K562 (cell line): ENCODE results near the gene NSUN6. TPM values are rescaled to one million over a fixed set of nuclear protein-coding genes. Genes with fewer than 3 reads are reported as not detected.

Experiments
- ATAC-seq: fragments of 200-7000 bp; cut with Tn5 transposase; 3 replicates; pipeline ENCODE4 v1.9.1; 2020; ENCODE audit warnings: moderate library complexity
- BruUV-seq: library from RNA; stranded (reverse); fragments of 400-500 nt; replicated peaks from 2 replicates; lab custom pipeline; 2021; lab: Mats Ljungman, UMichigan
- CTCF ChIA-PET: fragments of 300-600 bp; formaldehyde crosslinking; extraction: SDS; loops from one replicate; lab custom pipeline; 2021; ENCODE audit warnings: low intra/inter-chr PET ratio; lab: Yijun Ruan, JAX
- POLR2A ChIA-PET: fragments of 300-600, 350-650 bp; sonication (Branson Sonifier 250); formaldehyde crosslinking; extraction: SDS; loops from one replicate; lab custom pipeline; 2021; ENCODE audit warnings: antibody characterized with exemption, inconsistent platforms; lab: Yijun Ruan, JAX
- DNase-seq, 4 experiments: peaks; one replicate each; pipeline versions ENCODE4 v3.0.0 to v3.0.0-alpha.2; 2011 to 2018; ENCODE audit warnings: low spot score in 3 of 4, mixed read lengths in 3 of 4; ENCODE audit errors: extremely low read depth in 1 of 4
- FAIRE-seq: peaks from 2 replicates; lab custom pipeline; 2011; peaks lifted over from hg19 to GRCh38; lab: Jason Lieb, UNC
- H2AFZ ChIP-seq: 2 replicates; pipeline ENCODE4 v1.6.0; 2011; ENCODE audit warnings: low read depth, low read length, control low read depth, inconsistent platforms
- H3K27ac ChIP-seq: fragments of 200-600 bp; 3 replicates; pipeline ENCODE4 v1.8.0; 2011; ENCODE audit warnings: low read depth, mild to moderate bottlenecking, control low read depth, inconsistent platforms, low read length, moderate library complexity, mixed read lengths; ENCODE audit errors: extremely low read depth
- H3K27me3 ChIP-seq, 2 experiments: fragments of 300-600 bp in 1 of 2; 2 replicates in 1 of 2; 3 replicates in 1 of 2; pipeline versions ENCODE4 v1.6.0 to v1.8.0; 2011; ENCODE audit warnings: inconsistent platforms in 2 of 2, low read length in 2 of 2, mild to moderate bottlenecking in 1 of 2, mixed read lengths in 1 of 2, moderate library complexity in 1 of 2; ENCODE audit not compliant: control insufficient read depth in 2 of 2, insufficient read depth in 2 of 2
- H3K36me3 ChIP-seq: fragments of 300-600 bp; 3 replicates; pipeline ENCODE4 v1.8.0; 2011; ENCODE audit warnings: mild to moderate bottlenecking, low read length, inconsistent platforms; ENCODE audit not compliant: control insufficient read depth, insufficient read depth
- H3K4me1 ChIP-seq, 2 experiments: fragments of 200-600 bp in 1 of 2; replicated peaks in 1 of 2; 2 replicates in 1 of 2; 3 replicates in 1 of 2; pipeline versions ENCODE4 v1.5.1 to v1.8.0; 2011; ENCODE audit warnings: inconsistent platforms in 2 of 2, low read length in 2 of 2, mild to moderate bottlenecking in 1 of 2, mixed read lengths in 1 of 2, moderate library complexity in 1 of 2; ENCODE audit not compliant: control insufficient read depth in 2 of 2, insufficient read depth in 2 of 2
- H3K4me2 ChIP-seq: 2 replicates; pipeline ENCODE4 v1.6.1; 2011; ENCODE audit warnings: low read length, control low read depth, inconsistent platforms, mixed read lengths; ENCODE audit not compliant: insufficient read depth
- H3K4me3 ChIP-seq: fragments of 200-600 bp; sonication (generic), shearing (Covaris generic); 2 replicates; pipeline ENCODE4 v1.5.1; 2016; ENCODE audit warnings: control low read depth, inconsistent platforms
- H3K79me2 ChIP-seq: fragments of 200-600 bp; 3 replicates; pipeline ENCODE4 v1.8.0; 2011; ENCODE audit warnings: low read length, inconsistent platforms; ENCODE audit not compliant: control insufficient read depth, insufficient read depth
- H3K9ac ChIP-seq, 2 experiments: 2 replicates each; pipeline versions ENCODE4 v1.6.0 to v1.6.1; 2011; ENCODE audit warnings: low read depth in 2 of 2, low read length in 2 of 2, control low read depth in 1 of 2, inconsistent platforms in 1 of 2, mild to moderate bottlenecking in 1 of 2, mixed read lengths in 1 of 2; ENCODE audit not compliant: insufficient read depth in 1 of 2
- H3K9me1 ChIP-seq: one replicate; pipeline ENCODE4 v1.6.0; 2011; ENCODE audit warnings: inconsistent platforms, mild to moderate bottlenecking, low read length, moderate library complexity; ENCODE audit not compliant: control insufficient read depth, insufficient read depth
- H3K9me3 ChIP-seq: replicated peaks from 2 replicates; pipeline ENCODE4 v1.5.1; 2011; ENCODE audit warnings: low read depth, low read length, inconsistent platforms; ENCODE audit not compliant: control insufficient read depth, insufficient read depth
- H4K20me1 ChIP-seq: replicated peaks from 2 replicates; pipeline ENCODE4 v1.6.1; 2011; ENCODE audit warnings: low read length, inconsistent platforms, mixed read lengths; ENCODE audit not compliant: control insufficient read depth, insufficient read depth
- ATF1 ChIP-seq, 2 experiments: fragments of 450-650 bp in 1 of 2; IDR thresholded peaks; 2 replicates each; pipeline ENCODE4 v1.6.1; 2016; ENCODE audit warnings: missing compliant biosample characterization in 1 of 2, missing genetic modification characterization in 1 of 2
- ATF3 ChIP-seq, 2 experiments: fragments of 450-650 bp in 1 of 2; sonication (generic) in 1 of 2; formaldehyde crosslinking in 1 of 2; IDR thresholded peaks in 1 of 2; conservative IDR thresholded peaks in 1 of 2; 2 replicates each; pipeline versions ENCODE4 v1.6.1 to v1.8.1; 2016 to 2023; ENCODE audit warnings: mild to moderate bottlenecking in 2 of 2, moderate library complexity in 2 of 2, inconsistent platforms in 1 of 2, missing genetic modification reagents in 1 of 2
- BHLHE40 ChIP-seq: IDR thresholded peaks from 2 replicates; pipeline ENCODE4 v1.6.1; 2011; ENCODE audit warnings: low read length, improper control_type of control experiment
- EP300 ChIP-seq: IDR thresholded peaks from 2 replicates; pipeline ENCODE4 v1.6.1; 2012; ENCODE audit warnings: low read length, improper control_type of control experiment
- EP400 ChIP-seq: fragments of 450-650 bp; IDR thresholded peaks from 2 replicates; pipeline ENCODE4 v1.6.1; 2017; ENCODE audit warnings: antibody characterized with exemption, mild to moderate bottlenecking, moderate library complexity
- KLF13 ChIP-seq: fragments of 450-650 bp; IDR thresholded peaks from 2 replicates; pipeline ENCODE4 v1.6.1; 2016; ENCODE audit warnings: missing genetic modification characterization, low read depth, mild to moderate bottlenecking, missing compliant biosample characterization, moderate library complexity, borderline replicate concordance
- MAFF ChIP-seq: IDR thresholded peaks from 2 replicates; pipeline ENCODE4 v1.6.1; 2012; ENCODE audit warnings: low read length, improper control_type of control experiment
- MAFK ChIP-seq: IDR thresholded peaks from 2 replicates; pipeline ENCODE4 v1.6.1; 2011; ENCODE audit warnings: low read length, improper control_type of control experiment
- MTA2 ChIP-seq: fragments of 450-650 bp; IDR thresholded peaks from 2 replicates; pipeline ENCODE4 v1.6.1; 2016; ENCODE audit warnings: low read depth
- NFE2 ChIP-seq: IDR thresholded peaks from 2 replicates; pipeline ENCODE4 v1.6.1; 2014; ENCODE audit warnings: antibody characterized with exemption, low read depth
- SREBF1 ChIP-seq: fragments of 150-350 bp; IDR thresholded peaks from 2 replicates; pipeline ENCODE4 v1.6.1; 2014; ENCODE audit warnings: antibody characterized with exemption, low read depth, low read length, borderline replicate concordance
- SREBF2 ChIP-seq: sonication (generic); formaldehyde crosslinking; IDR thresholded peaks from 2 replicates; pipeline ENCODE4 v1.4.0; 2020; ENCODE audit warnings: mild to moderate bottlenecking, missing genetic modification reagents
- WGBS: fragments of 100-300 bp; shearing (Covaris generic); methylation state at CpG from one replicate; pipeline ENCODE4 v1.1.6; 2016; ENCODE audit warnings: low coverage, mixed read lengths; ENCODE audit not compliant: insufficient coverage; ENCODE audit errors: missing lambda C conversion rate; 5-methylcytosine and 5-hydroxymethylcytosine counted together
- in situ Hi-C: fragments of 300-500 bp; cut with MboI; formaldehyde crosslinking; loops from 4 replicates; pipeline ENCODE4 v1.15.0; 2018; ENCODE audit warnings: inconsistent platforms, mixed read lengths
- intact Hi-C: fragments of 100-400 bp; cut with micrococcal nuclease; formaldehyde crosslinking; loops from 2 replicates; pipeline ENCODE4 v1.14.2; 2022
- polyA plus RNA-seq, 8 experiments: library from polyadenylated mRNA; depleted of rRNA in 4 of 8; stranded (reverse) in 5 of 8; unstranded in 3 of 8; fragments of >200 nt; fragmentation: Nextera tagmentation in 2 of 8; fragmentation: Illumina TruSeq in 1 of 8; extraction: Ambion mirVana in 2 of 8; extraction: Trizol in 1 of 8; gene quantifications; 2 replicates each; pipeline versions ENCODE4 v1.2.1 to v1.2.3, GENCODE V29; 2011 to 2014; ENCODE audit warnings: inconsistent platforms in 1 of 8, missing spikeins in 1 of 8
- total RNA-seq, 7 experiments: library from RNA; depleted of rRNA in 6 of 7; stranded (reverse); fragments of >200 nt in 6 of 7; fragmentation: Illumina TruSeq in 2 of 7; extraction: Trizol in 2 of 7; gene quantifications; 2 replicates each; pipeline versions ENCODE4 v1.2.1 to v1.2.3, GENCODE V29; 2011 to 2021; ENCODE audit warnings: low replicate concordance in 1 of 7
- TF ChIP-seq, protein P1 (sequence below): fragments of 450-650 bp; formaldehyde crosslinking; IDR thresholded peaks from 2 replicates; pipeline ENCODE4 v1.4.0; 2020; ENCODE audit warnings: mild to moderate bottlenecking, moderate library complexity

Gene NSUN6
- total and polyA plus RNA-seq, 9 of the 15 experiments (the other 6 are each of a cell fraction or from before 2014, with no cell fraction given) = 12.5 to 33.1 (median 24.2) TPM

DNA sequence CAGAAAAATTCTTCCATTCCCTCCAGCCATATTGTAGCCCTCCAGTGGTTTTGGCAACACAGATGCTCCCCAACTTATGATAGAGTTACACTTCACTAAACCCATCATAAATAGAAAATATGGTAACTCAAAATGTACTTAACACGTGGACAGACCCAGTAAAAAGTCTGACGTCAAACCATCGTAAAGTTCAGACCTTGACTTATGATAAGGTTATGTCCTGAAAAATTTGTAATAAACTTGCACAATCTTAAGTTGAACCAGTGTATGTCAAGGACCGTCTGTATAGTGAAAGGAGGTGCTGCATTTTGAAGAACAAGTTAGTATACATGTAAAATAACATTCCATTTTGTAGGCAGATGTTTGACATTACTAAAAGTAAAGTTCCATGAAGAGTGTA is 142.8 kb downstream of the NSUN6 start:
- ChIA-PET CTCF (no interaction called here), POLR2A (no interaction called here)
- in situ Hi-C loops (no loop called here), intact Hi-C loops (no loop called here)
- ATAC-seq = no peak
- H2AFZ ChIP-seq = no peak overlapping the region
- H3K9me1 ChIP-seq = no peaks in the 10 kb centered on the region
- BruUV-seq = no TSS peak
- no peaks in the 10 kb centered on the region for H3K9me3 ChIP-seq
- DNase-seq = no peak
- H4K20me1 ChIP-seq = no peaks in the 10 kb centered on the region
- no peak overlapping the region for H3K9ac ChIP-seq
- H3K4me1 ChIP-seq = peaks cover 0 to 6% of the 10 kb centered on the region in 2 experiments; a peak in 2 of 5 replicates
- TF ChIP-seq SREBF1 = no peak
- TF ChIP-seq MTA2 = no peak
- TF ChIP-seq KLF13 = no peak
- FAIRE-seq = no peak
- H3K4me2 ChIP-seq = no peak overlapping the region
- H3K27me3 ChIP-seq = no peaks in the 10 kb centered on the region
- H3K79me2 ChIP-seq = no peaks in the 10 kb centered on the region
- no peak overlapping the region for H3K4me3 ChIP-seq
- H3K27ac ChIP-seq = no peak overlapping the region
- peaks cover 5% of the 10 kb centered on the region; the same call in 1 of the 3 replicates for H3K36me3 ChIP-seq
- 27% methylated on average over 4 of the region's 4 CpGs for WGBS

GRCh38 chr10:18505456-18506118 is 145.8 kb downstream of the NSUN6 start:
- FAIRE-seq = no peak
- ChIA-PET CTCF (no interaction called here), POLR2A (no interaction called here)
- Histone ChIP-seq H3K36me3 (no peaks in the 10 kb centered on the region), H2AFZ (peak overlapping the region; percentile 52; the same call in 1 of the 2 replicates), H3K9ac (no peak overlapping the region), H3K9me1 (no peaks in the 10 kb centered on the region), H3K4me2 (no peak overlapping the region; the same call in 1 of the 2 replicates), H3K9me3 (no peaks in the 10 kb centered on the region), H3K4me1 (peaks cover 0 to 6% of the 10 kb centered on the region in 2 experiments; a peak in 2 of 5 replicates), H3K79me2 (no peaks in the 10 kb centered on the region), H4K20me1 (no peaks in the 10 kb centered on the region), H3K27ac (no peak overlapping the region; the same call in 2 of the 3 replicates), H3K27me3 (peaks cover 3 to 4% of the 10 kb centered on the region in 2 experiments; a peak in 1 of 5 replicates), H3K4me3 (no peak overlapping the region)
- ATAC-seq = 0 out of 3 replicates have a peak, but pooled peaks have one; percentile 41
- peak in 1 of 4 experiments; percentile 11 for DNase-seq
- in situ Hi-C loops = no loop called here
- intact Hi-C loops = no loop called here
- WGBS = 13% methylated on average over 11 of the region's 11 CpGs
- BruUV-seq = no TSS peak
- TF ChIP-seq BHLHE40 (peak; percentile 71), ATF1 (CRISPR knock-in tag; IDR thresholded peaks at IDR 0.05) (no peak), ATF1 (tag; IDR thresholded peaks at IDR 0.05) (0 out of 2 replicates have a peak, but pooled peaks have one; percentile 18), NFE2 (peak; percentile 76), EP300 (peak; percentile 30; the same call in 1 of the 2 replicates), SREBF2 (no peak), MAFF (peak; percentile 33; the same call in 1 of the 2 replicates), MAFK (peak; percentile 20; the same call in 1 of the 2 replicates), ATF3 (IDR thresholded peaks at IDR 0.05) (peak; percentile 22; the same call in 1 of the 2 replicates), ATF3 (CRISPR knock-in tag; conservative IDR thresholded peaks at IDR 0.05) (no peak), EP400 (0 out of 2 replicates have a peak, but pooled peaks have one; percentile 17)
- TF ChIP-seq, protein P1, sequence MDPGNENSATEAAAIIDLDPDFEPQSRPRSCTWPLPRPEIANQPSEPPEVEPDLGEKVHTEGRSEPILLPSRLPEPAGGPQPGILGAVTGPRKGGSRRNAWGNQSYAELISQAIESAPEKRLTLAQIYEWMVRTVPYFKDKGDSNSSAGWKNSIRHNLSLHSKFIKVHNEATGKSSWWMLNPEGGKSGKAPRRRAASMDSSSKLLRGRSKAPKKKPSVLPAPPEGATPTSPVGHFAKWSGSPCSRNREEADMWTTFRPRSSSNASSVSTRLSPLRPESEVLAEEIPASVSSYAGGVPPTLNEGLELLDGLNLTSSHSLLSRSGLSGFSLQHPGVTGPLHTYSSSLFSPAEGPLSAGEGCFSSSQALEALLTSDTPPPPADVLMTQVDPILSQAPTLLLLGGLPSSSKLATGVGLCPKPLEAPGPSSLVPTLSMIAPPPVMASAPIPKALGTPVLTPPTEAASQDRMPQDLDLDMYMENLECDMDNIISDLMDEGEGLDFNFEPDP = no peak
